ENCODE data around the gene DMD.

DNA sequence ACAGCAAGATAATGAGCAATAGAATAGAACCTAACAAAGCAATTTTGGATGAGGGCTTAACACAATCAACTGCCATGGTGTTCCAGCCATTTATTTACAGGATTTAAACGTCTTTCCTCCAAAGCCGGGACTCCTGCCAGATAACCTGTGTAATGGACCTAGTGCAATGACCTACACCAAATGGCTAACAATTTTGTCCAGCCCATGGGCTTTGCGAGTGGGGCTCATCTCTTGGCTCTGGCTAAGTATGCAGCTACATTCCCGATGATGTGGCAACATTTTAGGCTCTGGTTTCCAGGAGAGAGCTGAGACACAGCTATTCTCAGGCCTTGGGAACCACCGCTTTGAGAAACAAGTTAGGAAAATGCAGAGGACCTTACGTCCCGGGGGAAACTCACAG, 1317.2 kb downstream of the DMD start:
- TF ChIP-seq, protein P1, sequence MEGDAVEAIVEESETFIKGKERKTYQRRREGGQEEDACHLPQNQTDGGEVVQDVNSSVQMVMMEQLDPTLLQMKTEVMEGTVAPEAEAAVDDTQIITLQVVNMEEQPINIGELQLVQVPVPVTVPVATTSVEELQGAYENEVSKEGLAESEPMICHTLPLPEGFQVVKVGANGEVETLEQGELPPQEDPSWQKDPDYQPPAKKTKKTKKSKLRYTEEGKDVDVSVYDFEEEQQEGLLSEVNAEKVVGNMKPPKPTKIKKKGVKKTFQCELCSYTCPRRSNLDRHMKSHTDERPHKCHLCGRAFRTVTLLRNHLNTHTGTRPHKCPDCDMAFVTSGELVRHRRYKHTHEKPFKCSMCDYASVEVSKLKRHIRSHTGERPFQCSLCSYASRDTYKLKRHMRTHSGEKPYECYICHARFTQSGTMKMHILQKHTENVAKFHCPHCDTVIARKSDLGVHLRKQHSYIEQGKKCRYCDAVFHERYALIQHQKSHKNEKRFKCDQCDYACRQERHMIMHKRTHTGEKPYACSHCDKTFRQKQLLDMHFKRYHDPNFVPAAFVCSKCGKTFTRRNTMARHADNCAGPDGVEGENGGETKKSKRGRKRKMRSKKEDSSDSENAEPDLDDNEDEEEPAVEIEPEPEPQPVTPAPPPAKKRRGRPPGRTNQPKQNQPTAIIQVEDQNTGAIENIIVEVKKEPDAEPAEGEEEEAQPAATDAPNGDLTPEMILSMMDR (IDR thresholded peaks at IDR 0.05): no peak
- TF ChIP-seq EZH2phosphoT487 (IDR thresholded peaks at IDR 0.05): no peak

All from neural progenitor cell (in vitro differentiated cells).